ENCODE results near the gene SEL1L3.

DNA sequence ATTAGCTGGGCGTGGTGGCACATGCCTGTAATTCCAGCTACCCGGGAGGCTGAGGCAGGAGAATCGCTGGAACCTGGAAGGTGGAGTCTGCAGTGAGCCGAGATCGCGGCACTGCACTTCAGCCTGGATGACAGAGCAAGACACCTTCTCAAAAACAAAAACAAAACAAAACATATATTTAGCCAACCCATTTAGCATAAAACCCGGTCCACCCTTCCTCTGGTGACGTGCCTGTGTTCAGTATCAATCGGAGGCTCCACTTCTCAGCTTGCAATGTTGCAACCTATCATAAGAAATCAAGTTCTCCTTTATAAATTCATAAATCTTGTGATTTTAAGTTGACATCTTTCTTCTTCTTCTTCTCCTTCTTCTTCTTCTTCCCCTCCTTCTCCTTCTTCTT is 133.2 kb downstream of the SEL1L3 start:
- TF ChIP-seq, protein P1, sequence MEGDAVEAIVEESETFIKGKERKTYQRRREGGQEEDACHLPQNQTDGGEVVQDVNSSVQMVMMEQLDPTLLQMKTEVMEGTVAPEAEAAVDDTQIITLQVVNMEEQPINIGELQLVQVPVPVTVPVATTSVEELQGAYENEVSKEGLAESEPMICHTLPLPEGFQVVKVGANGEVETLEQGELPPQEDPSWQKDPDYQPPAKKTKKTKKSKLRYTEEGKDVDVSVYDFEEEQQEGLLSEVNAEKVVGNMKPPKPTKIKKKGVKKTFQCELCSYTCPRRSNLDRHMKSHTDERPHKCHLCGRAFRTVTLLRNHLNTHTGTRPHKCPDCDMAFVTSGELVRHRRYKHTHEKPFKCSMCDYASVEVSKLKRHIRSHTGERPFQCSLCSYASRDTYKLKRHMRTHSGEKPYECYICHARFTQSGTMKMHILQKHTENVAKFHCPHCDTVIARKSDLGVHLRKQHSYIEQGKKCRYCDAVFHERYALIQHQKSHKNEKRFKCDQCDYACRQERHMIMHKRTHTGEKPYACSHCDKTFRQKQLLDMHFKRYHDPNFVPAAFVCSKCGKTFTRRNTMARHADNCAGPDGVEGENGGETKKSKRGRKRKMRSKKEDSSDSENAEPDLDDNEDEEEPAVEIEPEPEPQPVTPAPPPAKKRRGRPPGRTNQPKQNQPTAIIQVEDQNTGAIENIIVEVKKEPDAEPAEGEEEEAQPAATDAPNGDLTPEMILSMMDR (IDR thresholded peaks at IDR 0.05) = no peak
- no peak for TF ChIP-seq EZH2 (IDR thresholded peaks at IDR 0.05; ENCODE audit: borderline replicate concordance, insufficient read depth, low read depth, low read length, poor library complexity, severe bottlenecking)
